Gastrocnemius medialis (tissue), 4 donors: ENCODE measurements around the gene TMEM128. TPM values are rescaled to one million over a fixed set of nuclear protein-coding genes. Genes with fewer than 3 reads are reported as not detected.
"Not testable (repeated sequence)": the region's sequence is repeated elsewhere in the genome, so short reads cannot be mapped to it uniquely, and the experiment has no call there.

Experiments used
- ATAC-seq, 2 donors: fragments of 150-250 bp; one replicate each; pipeline ENCODE4 v1.9.1; 2016
- DNase-seq, 2 donors: peaks; one replicate each; pipeline ENCODE4 v3.0.0-alpha.2; 2019
- H3K27ac ChIP-seq, 4 donors: fragments of 200-600 bp; sonication (generic); 1 replicate in 1 of 4; 2 replicates in 3 of 4; pipeline ENCODE4 v1.5.1; 2016 to 2018; ENCODE audit warnings: mild to moderate bottlenecking in 2 of 4, moderate library complexity in 1 of 4
- H3K27me3 ChIP-seq, 3 donors: fragments of 200-600 bp; sonication (generic) in 2 of 3; 1 replicate in 1 of 3; 2 replicates in 2 of 3; pipeline versions ENCODE4 v1.5.1 to v1.6.0; 2016 to 2019; ENCODE audit warnings: mild to moderate bottlenecking in 1 of 3, moderate library complexity in 1 of 3
- H3K36me3 ChIP-seq, 2 donors: fragments of 200-600 bp; sonication (generic) in 1 of 2; one replicate each; pipeline ENCODE4 v1.5.1; 2017 to 2018
- H3K4me1 ChIP-seq, 2 donors: fragments of 200-600 bp; sonication (generic) in 1 of 2; one replicate each; pipeline ENCODE4 v1.5.1; 2016 to 2017; ENCODE audit warnings: mild to moderate bottlenecking in 2 of 2
- H3K4me3 ChIP-seq, 4 donors: fragments of 200-600 bp; sonication (generic) in 3 of 4; 1 replicate in 1 of 4; 2 replicates in 3 of 4; pipeline ENCODE4 v1.5.1; 2016 to 2019; ENCODE audit warnings: mild to moderate bottlenecking in 2 of 4
- H3K9me3 ChIP-seq, 3 donors: fragments of 200-600 bp; sonication (generic) in 2 of 3; 1 replicate in 1 of 3; 2 replicates in 2 of 3; pipeline ENCODE4 v1.5.1; 2016 to 2019
- POLR2A ChIP-seq, 2 donors: fragments of 450-650 bp; IDR thresholded peaks; one replicate each; pipeline ENCODE4 v1.6.1; 2017; ENCODE audit warnings: antibody characterized with exemption in 2 of 2, mild to moderate bottlenecking in 2 of 2, moderate library complexity in 2 of 2
- in situ Hi-C, 4 donors: fragments of 200-750 bp; cut with MboI; loops; one replicate each; pipeline versions ENCODE4 v1.15.0 to v1.8.0; 2017; ENCODE audit warnings: low sequenced_read_pairs in 4 of 4
- intact Hi-C: fragments of 100-400 bp; cut with DNase I; formaldehyde crosslinking; loops from one replicate; pipeline ENCODE4 v1.15.1; 2023; ENCODE audit warnings: low total_unique reads
- total RNA-seq, 4 donors: library from RNA; depleted of rRNA; stranded (reverse); fragments of >200 nt; gene quantifications; one replicate each; pipeline versions ENCODE4 v1.1.0 to v1.2.3, GENCODE V29; 2016
- TF ChIP-seq, protein P1 (sequence below), 5 experiments: fragments of 450-650 bp in 3 of 5; fragments of 200-600 bp in 2 of 5; sonication (generic) in 2 of 5; IDR thresholded peaks in 4 of 5; conservative IDR thresholded peaks in 1 of 5; 1 replicate in 4 of 5; 2 replicates in 1 of 5; pipeline ENCODE4 v1.5.1; 2016 to 2019; ENCODE audit warnings: antibody characterized with exemption in 5 of 5, mild to moderate bottlenecking in 3 of 5, moderate library complexity in 3 of 5

TMEM128 gene
- total RNA-seq, 4 donors from 2014 or later = 3.7 to 8.6 (median 4.6) TPM

DNA sequence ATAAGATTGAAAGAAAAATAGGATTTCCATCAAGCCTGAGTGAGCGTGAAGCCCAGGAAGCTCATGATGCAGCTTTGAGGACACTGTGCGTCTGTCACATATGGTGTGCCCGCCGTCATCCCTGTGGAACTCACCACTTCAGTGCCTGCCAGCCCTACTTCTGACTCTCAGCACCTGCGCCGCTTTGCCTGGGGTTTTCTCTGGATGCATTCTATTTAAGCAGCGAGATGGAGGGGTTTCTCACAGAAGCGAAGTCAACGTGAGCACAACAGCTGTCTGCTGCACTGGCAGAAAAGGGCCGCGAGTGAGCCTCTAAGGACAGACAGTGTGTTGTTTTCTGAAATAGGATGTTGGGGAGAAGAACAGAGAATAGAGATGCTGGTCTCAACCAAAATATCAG is 6.2 kb upstream of the TMEM128 start:
- no peak overlapping the region for H3K4me3 ChIP-seq
- no peak for TF ChIP-seq POLR2A (IDR thresholded peaks at IDR 0.05)
- TF ChIP-seq, protein P1, sequence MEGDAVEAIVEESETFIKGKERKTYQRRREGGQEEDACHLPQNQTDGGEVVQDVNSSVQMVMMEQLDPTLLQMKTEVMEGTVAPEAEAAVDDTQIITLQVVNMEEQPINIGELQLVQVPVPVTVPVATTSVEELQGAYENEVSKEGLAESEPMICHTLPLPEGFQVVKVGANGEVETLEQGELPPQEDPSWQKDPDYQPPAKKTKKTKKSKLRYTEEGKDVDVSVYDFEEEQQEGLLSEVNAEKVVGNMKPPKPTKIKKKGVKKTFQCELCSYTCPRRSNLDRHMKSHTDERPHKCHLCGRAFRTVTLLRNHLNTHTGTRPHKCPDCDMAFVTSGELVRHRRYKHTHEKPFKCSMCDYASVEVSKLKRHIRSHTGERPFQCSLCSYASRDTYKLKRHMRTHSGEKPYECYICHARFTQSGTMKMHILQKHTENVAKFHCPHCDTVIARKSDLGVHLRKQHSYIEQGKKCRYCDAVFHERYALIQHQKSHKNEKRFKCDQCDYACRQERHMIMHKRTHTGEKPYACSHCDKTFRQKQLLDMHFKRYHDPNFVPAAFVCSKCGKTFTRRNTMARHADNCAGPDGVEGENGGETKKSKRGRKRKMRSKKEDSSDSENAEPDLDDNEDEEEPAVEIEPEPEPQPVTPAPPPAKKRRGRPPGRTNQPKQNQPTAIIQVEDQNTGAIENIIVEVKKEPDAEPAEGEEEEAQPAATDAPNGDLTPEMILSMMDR (IDR thresholded peaks at IDR 0.05 in 4 of 5, conservative IDR thresholded peaks at IDR 0.05 in 1 of 5) = no peak
- intact Hi-C loops = no loop called here
- in situ Hi-C loops = loop anchor here (5.0 to 25.0 kb wide), 3 partner anchors 81 to 283 kb away; partner anchors contain the start of gene STX18 (in 1 of the 4)
- H3K27ac ChIP-seq = no peak overlapping the region
- no peak for DNase-seq
- no peaks in the 10 kb centered on the region for H3K36me3 ChIP-seq
- H3K27me3 ChIP-seq = no peaks in the 10 kb centered on the region
- no peak for ATAC-seq
- no peaks in the 10 kb centered on the region for H3K9me3 ChIP-seq
- H3K4me1 ChIP-seq = peaks cover 0 to under 1% of the 10 kb centered on the region in 2 donors

DNA sequence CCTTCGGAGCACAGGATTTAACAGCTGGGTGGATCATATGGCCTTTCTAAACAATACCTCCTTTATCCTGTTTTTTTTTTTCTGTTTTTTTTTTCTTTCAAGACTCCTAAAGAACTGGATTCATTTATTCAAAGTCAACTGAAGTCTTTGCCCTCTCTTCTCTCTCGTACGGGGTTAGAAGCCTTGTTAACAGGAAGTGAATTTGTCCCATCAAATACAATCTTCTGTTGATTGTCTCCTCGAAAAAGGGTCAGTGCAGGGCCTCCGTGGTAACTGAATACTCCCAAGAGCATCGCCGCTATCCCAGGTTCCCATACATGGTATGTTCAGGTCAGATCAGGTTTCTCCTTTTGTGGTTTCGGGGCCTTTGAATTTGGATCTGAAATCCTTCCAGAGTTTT is 1.8 kb upstream of the TMEM128 start:
- H3K4me3 ChIP-seq = no peak overlapping the region
- peaks cover 0 to 13% of the 10 kb centered on the region in 2 donors for H3K36me3 ChIP-seq
- H3K9me3 ChIP-seq = no peaks in the 10 kb centered on the region
- H3K27me3 ChIP-seq = no peaks in the 10 kb centered on the region
- no peak for DNase-seq
- H3K27ac ChIP-seq = no peak overlapping the region
- peaks cover 21 to 26% of the 10 kb centered on the region in 2 donors for H3K4me1 ChIP-seq
- in situ Hi-C loops (loop anchor here (5.0 to 25.0 kb wide), 3 partner anchors 85 to 287 kb away; partner anchors contain the start of gene STX18 (in 1 of the 4)), intact Hi-C loops (loop anchor here (2.0 kb wide), 1 partner anchor 293 kb away; the partner anchor contains the start of gene STX18)
- no peak for TF ChIP-seq POLR2A (IDR thresholded peaks at IDR 0.05)
- TF ChIP-seq, protein P1 (IDR thresholded peaks at IDR 0.05 in 4 of 5, conservative IDR thresholded peaks at IDR 0.05 in 1 of 5) = no peak
- ATAC-seq = no peak

DNA sequence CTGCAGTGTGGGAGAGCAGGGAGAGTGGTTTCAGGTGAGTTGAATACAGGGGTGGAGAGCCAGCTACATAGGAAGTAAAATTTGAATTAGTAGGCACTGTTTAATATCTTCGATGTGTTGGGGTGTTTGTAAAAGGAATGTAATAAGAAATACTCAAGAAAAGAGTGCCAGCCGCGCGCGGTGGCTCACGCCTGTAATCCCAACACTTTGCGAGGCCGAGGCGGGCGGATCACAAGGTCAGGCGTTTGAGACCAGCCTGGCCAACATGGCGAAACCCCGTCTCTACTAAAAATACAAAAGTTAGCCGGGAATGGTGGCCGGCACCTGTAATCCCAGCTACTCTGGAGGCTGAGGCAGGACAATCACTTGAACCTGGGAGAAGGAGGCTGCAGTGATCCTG is 1.3 kb upstream of the TMEM128 start:
- H3K9me3 ChIP-seq, ATAC-seq, H3K27me3 ChIP-seq, in situ Hi-C loops, DNase-seq, H3K4me3 ChIP-seq: not testable (repeated sequence)
- intact Hi-C loops = loop anchor here (2.0 kb wide), 1 partner anchor 293 kb away; the partner anchor contains the start of gene STX18
- peaks cover 0 to 16% of the 10 kb centered on the region in 2 donors for H3K36me3 ChIP-seq
- peak overlapping the region in 2 of 4 donors; percentile 84 to 88 for H3K27ac ChIP-seq
- peaks cover 21 to 26% of the 10 kb centered on the region in 2 donors for H3K4me1 ChIP-seq

DNA sequence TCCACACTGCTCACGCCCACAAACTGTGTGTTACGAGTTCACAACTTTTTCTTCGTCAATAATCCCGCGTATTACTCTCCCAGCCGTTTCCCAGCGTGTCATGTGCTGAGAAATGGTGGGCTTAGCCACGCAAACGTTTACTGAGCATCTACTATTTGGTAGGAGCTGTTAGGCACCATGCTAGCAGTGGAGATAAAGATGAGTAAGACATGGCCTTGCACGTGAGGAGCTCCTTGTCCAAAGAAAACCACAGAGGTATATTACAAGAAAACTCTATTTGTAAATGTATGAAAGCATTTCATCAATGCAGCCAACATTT is 821 bp upstream of the TMEM128 start:
- no peak for DNase-seq

DNA sequence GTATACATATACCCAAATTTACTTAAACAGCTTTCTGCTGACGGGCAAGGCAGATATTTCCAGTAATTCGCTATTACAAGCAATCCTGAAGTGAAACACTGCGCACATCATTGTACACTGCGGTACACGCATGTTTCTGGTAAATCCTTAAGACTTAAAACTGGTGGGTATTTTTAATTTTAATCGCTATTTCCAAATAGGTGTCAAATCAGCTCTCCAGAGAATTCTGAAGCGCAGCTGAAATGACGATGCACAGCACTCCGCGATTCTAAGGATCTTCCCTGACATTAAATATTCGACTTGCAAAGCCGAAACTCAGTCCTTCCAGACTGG is 361 bp downstream of the TMEM128 start:
- Histone ChIP-seq H3K27ac (peak overlapping the region; percentile 84 to 92 (median 88)), H3K27me3 (no peaks in the 10 kb centered on the region), H3K4me1 (peaks cover 21 to 26% of the 10 kb centered on the region in 2 donors), H3K4me3 (peak overlapping the region; percentile 79 to 88 (median 82)), H3K9me3 (no peaks in the 10 kb centered on the region), H3K36me3 (peaks cover 3 to 27% of the 10 kb centered on the region in 2 donors)
- TF ChIP-seq, protein P1 (IDR thresholded peaks at IDR 0.05 in 4 of 5, conservative IDR thresholded peaks at IDR 0.05 in 1 of 5) = no peak
- TF ChIP-seq POLR2A (IDR thresholded peaks at IDR 0.05) = no peak
- intact Hi-C loops (loop anchor here (1.0 to 2.0 kb wide), 2 partner anchors 43 to 295 kb away; partner anchors contain the start of genes LYAR, STX18 and ZBTB49), in situ Hi-C loops (no loop called here)
- DNase-seq (no peak), ATAC-seq (peak; percentile 37 to 51)

More for the DNA sequence above, 821 bp upstream of the TMEM128 start:
- H3K27ac ChIP-seq = peak overlapping the region; percentile 84 to 92 (median 88)
- H3K36me3 ChIP-seq = peaks cover under 1 to 20% of the 10 kb centered on the region in 2 donors
- no peaks in the 10 kb centered on the region for H3K27me3 ChIP-seq
- peaks cover 21 to 26% of the 10 kb centered on the region in 2 donors for H3K4me1 ChIP-seq
- peak overlapping the region; percentile 79 to 88 (median 82) for H3K4me3 ChIP-seq
- ATAC-seq = no peak
- TF ChIP-seq, protein P1 (IDR thresholded peaks at IDR 0.05 in 4 of 5, conservative IDR thresholded peaks at IDR 0.05 in 1 of 5) = no peak
- H3K9me3 ChIP-seq = no peaks in the 10 kb centered on the region
- in situ Hi-C loops (no loop called here), intact Hi-C loops (loop anchor here (1.0 to 2.0 kb wide), 2 partner anchors 41 to 294 kb away; partner anchors contain the start of genes LYAR, STX18 and ZBTB49)
